ENCODE data around the gene FOXK1.

- TF ChIP-seq POLR2A (IDR thresholded peaks at IDR 0.05): no peak
- TF ChIP-seq POLR2AphosphoS5 (IDR thresholded peaks at IDR 0.05): no peak
- TF ChIP-seq CTCF (IDR thresholded peaks at IDR 0.05): no peak
Measured at GRCh38 chr7:4783292-4783652, 101.2 kb downstream of the FOXK1 start.

All from sigmoid colon (tissue), 4 donors.